HCT116 (cell line): ENCODE data around the gene MTCP1. TPM values are rescaled to one million over a fixed set of nuclear protein-coding genes. Genes with fewer than 3 reads are reported as not detected.

Source experiments
- ATAC-seq: fragments of 200-7000 bp; cut with Tn5 transposase; 2 replicates; pipeline ENCODE4 v1.9.1; 2020; ENCODE audit warnings: mild to moderate bottlenecking, moderate library complexity
- BruUV-seq: library from RNA; stranded (reverse); fragments of 400-500 nt; replicated peaks from 2 replicates; lab custom pipeline; 2021; lab: Mats Ljungman, UMichigan
- CTCF ChIA-PET: fragments of 300-600 bp; sonication (Branson Sonifier 250); formaldehyde crosslinking; loops from one replicate; lab custom pipeline; 2021; ENCODE audit warnings: antibody characterized with exemption; lab: Charles Lee
- POLR2A ChIA-PET: fragments of 300-600, 350-600 bp; sonication (Branson Sonifier 250); formaldehyde crosslinking; loops from one replicate; lab custom pipeline; 2021; ENCODE audit warnings: antibody characterized with exemption; lab: Charles Lee
- RAD21 ChIA-PET, 2 experiments: fragments of 300-600 bp; sonication (Branson Sonifier 250); formaldehyde crosslinking; loops; one replicate each; lab custom pipeline; 2023; ENCODE audit warnings: low total read pairs in 2 of 2; ENCODE audit not compliant: uncharacterized antibody in 2 of 2, unreplicated experiment in 2 of 2, low non-redundant PET in 1 of 2; lab: Charles Lee
- DNase-seq: peaks from one replicate; pipeline ENCODE4 v3.0.0-alpha.2; 2010; ENCODE audit warnings: low read depth, low spot score
- H2AFZ ChIP-seq: fragments of 200-600 bp; shearing (Covaris generic), sonication (generic); 2 replicates; pipeline ENCODE4 v1.6.1; 2017; ENCODE audit warnings: low read depth, mixed run types, mixed read lengths, antibody characterized with exemption, low read length; ENCODE audit not compliant: poor library complexity, severe bottlenecking
- H3K27ac ChIP-seq: 2 replicates; pipeline ENCODE4 v1.5.1; 2012; ENCODE audit warnings: low read depth, low read length
- H3K27me3 ChIP-seq: fragments of 200-600 bp; sonication (generic); 2 replicates; pipeline ENCODE4 v1.6.1; 2016; ENCODE audit warnings: mixed run types, low read length, mixed read lengths; ENCODE audit not compliant: insufficient read depth
- H3K36me3 ChIP-seq, 2 experiments: fragments of 200-500 bp in 1 of 2; fragments of 200-600 bp in 1 of 2; sonication (Bioruptor generic) in 1 of 2; sonication (generic) in 1 of 2; 2 replicates each; pipeline versions ENCODE4 v1.5.1 to v1.6.1; 2014 to 2016; ENCODE audit warnings: low read length in 2 of 2, inconsistent platforms in 1 of 2, mixed read lengths in 1 of 2, mixed run types in 1 of 2; ENCODE audit not compliant: insufficient read depth in 2 of 2, control insufficient read depth in 1 of 2
- H3K4me1 ChIP-seq, 2 experiments: fragments of 200-600 bp in 1 of 2; sonication (generic) in 1 of 2; 2 replicates each; pipeline versions ENCODE4 v1.5.1 to v1.6.1; 2012 to 2017; ENCODE audit warnings: low read length in 2 of 2, inconsistent platforms in 1 of 2, mild to moderate bottlenecking in 1 of 2, mixed read lengths in 1 of 2, mixed run types in 1 of 2, moderate library complexity in 1 of 2; ENCODE audit not compliant: insufficient read depth in 2 of 2, control insufficient read depth in 1 of 2
- H3K4me2 ChIP-seq: fragments of 200-600 bp; sonication (generic); 2 replicates; pipeline ENCODE4 v1.6.1; 2017; ENCODE audit warnings: mixed run types, low read length, mixed read lengths
- H3K4me3 ChIP-seq, 2 experiments: fragments of 200-600 bp in 1 of 2; sonication (generic) in 1 of 2; replicated peaks in 1 of 2; 2 replicates each; pipeline ENCODE4 v1.5.1; 2011 to 2016; ENCODE audit warnings: low read length in 2 of 2, control low read depth in 1 of 2, low read depth in 1 of 2, mild to moderate bottlenecking in 1 of 2, mixed read lengths in 1 of 2, mixed run types in 1 of 2
- H3K79me2 ChIP-seq: fragments of 200-600 bp; sonication (generic); 2 replicates; pipeline ENCODE4 v1.6.1; 2017; ENCODE audit warnings: mild to moderate bottlenecking, mixed run types, low read length, moderate library complexity, mixed read lengths; ENCODE audit not compliant: insufficient read depth
- H3K9ac ChIP-seq: fragments of 200-600 bp; sonication (generic); 2 replicates; pipeline ENCODE4 v1.6.1; 2016; ENCODE audit warnings: low read length, mixed read lengths
- H3K9me2 ChIP-seq: fragments of 200-600 bp; sonication (generic), shearing (Covaris generic); 2 replicates; pipeline ENCODE4 v1.6.1; 2017; ENCODE audit warnings: mixed run types, mild to moderate bottlenecking, moderate library complexity; ENCODE audit not compliant: insufficient read depth
- H3K9me3 ChIP-seq, 2 experiments: fragments of 200-500 bp in 1 of 2; fragments of 200-600 bp in 1 of 2; sonication (Bioruptor generic) in 1 of 2; sonication (generic) in 1 of 2; 2 replicates each; pipeline ENCODE4 v1.6.1; 2014 to 2017; ENCODE audit warnings: low read length in 2 of 2, mixed read lengths in 2 of 2, inconsistent platforms in 1 of 2, low read depth in 1 of 2, mild to moderate bottlenecking in 1 of 2, mixed run types in 1 of 2, moderate library complexity in 1 of 2; ENCODE audit not compliant: control insufficient read depth in 1 of 2, insufficient read depth in 1 of 2
- H4K20me1 ChIP-seq: fragments of 200-600 bp; sonication (generic), shearing (Covaris generic); 2 replicates; pipeline ENCODE4 v1.6.1; 2017; ENCODE audit warnings: mixed run types, mild to moderate bottlenecking, moderate library complexity; ENCODE audit not compliant: insufficient read depth
- CEBPB ChIP-seq: IDR thresholded peaks from 2 replicates; pipeline ENCODE4 v1.6.1; 2012; ENCODE audit warnings: low read depth
- CTCF ChIP-seq, 3 experiments: fragments of 200-600 bp in 1 of 3; sonication (generic) in 1 of 3; IDR thresholded peaks in 2 of 3; conservative IDR thresholded peaks in 1 of 3; 2 replicates each; pipeline ENCODE4 v1.5.1; 2012 to 2017; ENCODE audit warnings: low read depth in 2 of 3, low read length in 2 of 3, antibody characterized with exemption in 1 of 3, borderline replicate concordance in 1 of 3, control low read depth in 1 of 3, mild to moderate bottlenecking in 1 of 3, mixed read lengths in 1 of 3, mixed run types in 1 of 3, moderate library complexity in 1 of 3; ENCODE audit not compliant: insufficient read depth in 1 of 3
- EZH2 ChIP-seq: fragments of 200-600 bp; sonication (generic); IDR thresholded peaks from 2 replicates; pipeline ENCODE4 v1.6.1; 2017; ENCODE audit warnings: antibody characterized with exemption, mixed run types
- EZH2phosphoT487 ChIP-seq: fragments of 200-600 bp; IDR thresholded peaks from 2 replicates; pipeline ENCODE4 v1.6.1; 2018; ENCODE audit warnings: antibody characterized with exemption, borderline replicate concordance
- REST ChIP-seq: IDR thresholded peaks from 2 replicates; pipeline ENCODE4 v1.6.1; 2012; ENCODE audit warnings: low read depth
- SP1 ChIP-seq: IDR thresholded peaks from 2 replicates; pipeline ENCODE4 v1.6.1; 2012; ENCODE audit warnings: low read depth
- ZBTB33 ChIP-seq: IDR thresholded peaks from 2 replicates; pipeline ENCODE4 v1.6.1; 2011; ENCODE audit warnings: mild to moderate bottlenecking, low read length, moderate library complexity; ENCODE audit not compliant: insufficient replicate concordance; ENCODE audit errors: extremely low read depth
- intact Hi-C: fragments of 100-400 bp; cut with micrococcal nuclease; formaldehyde crosslinking; loops from 2 replicates; pipeline ENCODE4 v1.10.0; 2022
- total RNA-seq: library from RNA; stranded (reverse); gene quantifications from one replicate; pipeline ENCODE4 v1.2.1, GENCODE V29; 2021; ENCODE audit not compliant: unreplicated experiment

Gene MTCP1
- total RNA-seq, 1 experiment from 2014 or later = 10.7 TPM

GRCh38 chrX:155070975-155071693, at the start of gene MTCP1, which contains the start of the genes BRCC3 and CMC4 (continued):
- TF ChIP-seq CEBPB = no peak
- TF ChIP-seq SP1 = no peak; the same call in none of the 2 replicates
- no peak for TF ChIP-seq CTCF (IDR thresholded peaks at IDR 0.05 in 2 of 3, conservative IDR thresholded peaks at IDR 0.05 in 1 of 3; ENCODE audit: borderline replicate concordance in 1 of 3, insufficient read depth in 1 of 3, low read depth in 2 of 3, low read length in 2 of 3)

- Histone ChIP-seq H3K27me3 (no peaks in the 10 kb centered on the region), H3K4me1 (no peaks in the 10 kb centered on the region), H3K9ac (no peak overlapping the region), H3K4me3 (no peak overlapping the region), H3K9me2 (no peaks in the 10 kb centered on the region), H4K20me1 (no peaks in the 10 kb centered on the region), H2AFZ (no peak overlapping the region), H3K27ac (no peak overlapping the region), H3K36me3 (no peaks in the 10 kb centered on the region; a peak in 1 of 4 replicates), H3K4me2 (no peak overlapping the region), H3K9me3 (no peaks in the 10 kb centered on the region), H3K79me2 (no peaks in the 10 kb centered on the region)
- ATAC-seq = no peak
- RAD21 ChIA-PET = no interaction called here
- intact Hi-C loops = no loop called here
- POLR2A ChIA-PET = no interaction called here
- no peak for TF ChIP-seq EZH2
- TF ChIP-seq REST = no peak
- TF ChIP-seq EZH2phosphoT487 = no peak
- TF ChIP-seq CEBPB = no peak
- no peak for TF ChIP-seq ZBTB33
- CTCF ChIA-PET = no interaction called here
- BruUV-seq = no TSS peak
- DNase-seq = no peak
Observed at GRCh38 chrX:155115174-155115819, 44.4 kb upstream of the MTCP1 start.
